Cardiac muscle cell (in vitro differentiated cells and primary cell): ENCODE results near the gene SLC38A6. TPM values are rescaled to one million over a fixed set of nuclear protein-coding genes. Genes with fewer than 3 reads are reported as not detected.

Experiments
- DNase-seq, 2 donors: peaks; one replicate each; pipeline versions ENCODE4 v3.0.0 to v3.0.0-alpha.2; 2010 to 2017; ENCODE audit warnings: low read depth in 1 of 2, low spot score in 1 of 2
- H3K27ac ChIP-seq: fragments of 200-600 bp; sonication (generic); 2 replicates; pipeline ENCODE4 v1.5.1; 2016
- H3K27me3 ChIP-seq: fragments of 200-600 bp; sonication (generic); 2 replicates; pipeline ENCODE4 v1.6.0; 2016; ENCODE audit warnings: control low read depth
- H3K36me3 ChIP-seq: fragments of 200-600 bp; sonication (generic); 2 replicates; pipeline ENCODE4 v1.5.1; 2016; ENCODE audit warnings: control low read depth
- H3K4me1 ChIP-seq: fragments of 200-600 bp; sonication (generic); 2 replicates; pipeline ENCODE4 v1.8.1; 2017; ENCODE audit warnings: low read depth, mild to moderate bottlenecking, mixed run types
- H3K4me3 ChIP-seq: fragments of 200-600 bp; sonication (generic); 2 replicates; pipeline ENCODE4 v1.5.1; 2016; ENCODE audit warnings: mild to moderate bottlenecking
- H3K9me3 ChIP-seq: fragments of 200-600 bp; sonication (generic); 2 replicates; pipeline ENCODE4 v1.5.1; 2017; ENCODE audit warnings: low read depth, mild to moderate bottlenecking, control low read depth
- CTCF ChIP-seq: IDR thresholded peaks from 2 replicates; pipeline ENCODE4 v1.5.1; 2012; ENCODE audit warnings: low read depth, mild to moderate bottlenecking, low read length
- polyA plus RNA-seq: library from polyadenylated mRNA; unstranded; fragments of >200 nt; fragmentation: Nextera tagmentation; extraction: Ambion mirVana; gene quantifications from 2 replicates; pipeline ENCODE4 v1.2.1, GENCODE V29; 2016
- total RNA-seq: library from RNA; depleted of rRNA; stranded (reverse); fragments of >200 nt; gene quantifications from 2 replicates; pipeline ENCODE4 v1.2.3, GENCODE V29; 2016

Gene SLC38A6
- total and polyA plus RNA-seq, 2 experiments from 2014 or later = 5.7 to 15.1 TPM

GRCh38 chr14:60977847-60978246 is 3.2 kb upstream of the SLC38A6 start:
- H3K36me3 ChIP-seq = peaks cover 3% of the 10 kb centered on the region
- H3K4me3 ChIP-seq = no peak overlapping the region
- H3K27ac ChIP-seq = no peak overlapping the region
- no peaks in the 10 kb centered on the region for H3K9me3 ChIP-seq
- TF ChIP-seq CTCF = no peak
- DNase-seq = peak in 1 of 2 donors; percentile 15
- no peaks in the 10 kb centered on the region for H3K27me3 ChIP-seq
- H3K4me1 ChIP-seq = peaks cover 3% of the 10 kb centered on the region

GRCh38 chr14:60981633-60982455 is 799 bp downstream of the SLC38A6 start:
- Histone ChIP-seq H3K9me3 (no peaks in the 10 kb centered on the region), H3K27me3 (no peaks in the 10 kb centered on the region), H3K4me1 (no peaks in the 10 kb centered on the region), H3K36me3 (no peaks in the 10 kb centered on the region), H3K4me3 (peak overlapping the region; percentile 67), H3K27ac (peak overlapping the region; percentile 59)
- no peak for TF ChIP-seq CTCF
- DNase-seq = peak; percentile 22 to 92

GRCh38 chr14:60984196-60984595 is 3.2 kb downstream of the SLC38A6 start:
- H3K27ac ChIP-seq = no peak overlapping the region
- no peaks in the 10 kb centered on the region for H3K9me3 ChIP-seq
- H3K4me3 ChIP-seq = no peak overlapping the region
- no peak for TF ChIP-seq CTCF
- H3K36me3 ChIP-seq = no peaks in the 10 kb centered on the region
- no peaks in the 10 kb centered on the region for H3K4me1 ChIP-seq
- no peak for DNase-seq
- H3K27me3 ChIP-seq = no peaks in the 10 kb centered on the region

GRCh38 chr14:60986500-60986899 is 5.5 kb downstream of the SLC38A6 start:
- Histone ChIP-seq H3K9me3 (no peaks in the 10 kb centered on the region), H3K27me3 (no peaks in the 10 kb centered on the region), H3K4me1 (no peaks in the 10 kb centered on the region), H3K4me3 (no peak overlapping the region), H3K27ac (no peak overlapping the region), H3K36me3 (no peaks in the 10 kb centered on the region)
- DNase-seq = no peak
- TF ChIP-seq CTCF = no peak

- H3K36me3 ChIP-seq = peaks cover 2% of the 10 kb centered on the region
Measured at GRCh38 chr14:60989599-60989998, 8.6 kb downstream of the SLC38A6 start.

More at GRCh38 chr14:60989599-60989998, 8.6 kb downstream of the SLC38A6 start:
- peak in 1 of 2 donors; percentile 36 for DNase-seq
- Histone ChIP-seq H3K27ac (no peak overlapping the region), H3K4me3 (no peak overlapping the region), H3K4me1 (no peaks in the 10 kb centered on the region), H3K27me3 (no peaks in the 10 kb centered on the region), H3K9me3 (no peaks in the 10 kb centered on the region)
- no peak for TF ChIP-seq CTCF
